NCI-H2196 treated with DMSO at 0.1 percent for 48 hours (cell line): Measurements from ENCODE around the gene EXOC6B.

Source experiments
- DNase-seq: peaks from one replicate; lab custom pipeline; 2025; ENCODE audit not compliant: unreplicated experiment; lab: John Stamatoyannopoulos, UW

Gene EXOC6B

DNA sequence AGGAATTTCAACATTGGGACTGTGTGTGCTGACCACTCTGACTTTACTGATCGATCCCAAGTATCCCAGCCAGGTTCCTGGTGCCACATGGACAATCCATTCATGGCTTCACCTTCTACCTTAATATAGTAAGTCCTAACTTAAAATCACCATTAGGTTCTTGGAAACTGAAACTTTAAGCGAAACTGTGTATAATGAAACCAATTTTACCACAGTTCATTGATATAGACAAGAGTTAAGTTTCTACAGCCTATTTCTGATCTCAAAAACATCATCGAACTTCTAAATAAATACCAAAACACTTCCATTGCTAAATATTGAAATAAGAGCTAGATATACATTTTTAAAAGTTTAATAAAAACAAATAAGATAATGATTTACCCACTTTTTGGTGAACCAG is 4.4 kb upstream of the EXOC6B start:
- DNase-seq = no peak

DNA sequence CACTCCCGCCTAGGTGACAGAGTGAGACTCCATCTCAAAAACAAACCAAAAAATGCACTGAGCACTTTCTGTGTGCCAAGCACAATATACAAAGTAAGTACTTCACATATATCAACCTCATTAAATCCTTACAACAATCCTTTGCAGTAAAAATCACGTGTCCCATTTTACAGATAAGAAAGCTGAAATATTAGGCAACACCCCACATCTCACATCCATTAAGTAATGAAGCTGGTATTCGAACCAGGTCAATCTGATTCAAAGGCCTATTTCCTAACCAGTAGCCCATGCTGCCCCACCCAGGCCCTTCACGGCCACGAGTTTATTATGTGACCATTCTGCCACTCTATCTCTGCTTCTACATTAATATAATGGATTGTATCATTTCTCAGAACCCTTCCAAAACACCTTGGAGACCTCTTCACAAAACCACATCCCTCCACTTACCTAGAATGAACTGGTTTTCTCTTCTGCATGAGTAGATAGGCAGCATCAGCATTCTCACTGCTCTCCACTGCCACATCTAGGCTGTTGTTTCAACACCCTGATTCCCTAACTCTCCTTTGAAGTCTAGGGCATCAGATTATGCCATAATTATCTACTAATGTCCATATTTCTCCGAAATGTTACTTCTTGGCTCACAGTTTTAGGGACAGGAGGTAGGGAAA is 3.1 kb upstream of the EXOC6B start:
- no peak for DNase-seq

DNA sequence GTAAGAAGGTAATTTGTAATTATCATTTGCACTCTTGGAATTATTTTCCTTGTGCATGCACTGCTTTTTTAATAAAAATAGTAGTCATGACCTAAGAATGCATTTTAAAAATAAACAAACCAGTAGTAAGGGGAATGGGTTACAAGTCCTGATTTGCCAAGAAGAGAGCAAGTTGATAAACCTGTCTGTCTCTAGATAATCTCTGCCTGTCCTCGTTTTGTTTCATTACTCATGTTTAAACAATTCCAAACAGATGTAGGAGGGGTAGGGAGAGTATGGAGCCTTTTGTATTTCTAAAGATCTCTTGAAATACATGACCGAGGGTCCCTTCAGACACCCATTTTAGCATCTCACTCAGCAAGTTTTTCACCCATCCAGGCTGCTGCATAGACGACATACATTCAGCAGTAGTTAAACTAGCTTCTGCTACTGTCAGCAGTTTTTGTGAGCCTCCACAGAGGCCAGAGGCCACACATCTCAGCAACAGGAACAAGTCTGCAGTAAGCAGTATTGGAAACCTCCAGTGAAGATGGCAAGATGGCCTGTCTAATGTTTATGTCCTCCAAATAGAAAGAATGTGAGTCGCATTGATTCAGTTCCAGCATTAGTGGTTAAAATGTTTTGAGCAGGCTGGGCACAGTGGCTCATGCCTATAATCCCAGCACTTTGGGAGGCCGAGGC is 2.3 kb upstream of the EXOC6B start:
- no peak for DNase-seq

DNA sequence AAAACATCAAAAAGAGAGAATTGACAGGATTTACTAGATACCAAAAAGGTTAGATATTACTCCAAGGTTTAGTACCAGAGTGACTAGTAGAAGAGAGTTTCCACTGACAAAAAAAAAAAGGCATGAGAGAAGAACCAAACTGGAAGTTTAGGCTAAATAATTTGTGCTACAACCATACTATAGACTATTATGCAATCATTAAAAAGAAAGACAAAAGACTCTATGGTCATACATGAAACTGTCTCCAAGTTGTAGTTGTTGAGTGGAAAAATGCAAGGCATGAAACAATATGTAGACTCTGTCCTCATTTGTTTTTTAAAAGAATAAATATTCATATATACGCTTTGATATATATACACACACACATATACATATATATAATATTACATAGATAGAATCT is 1.7 kb upstream of the EXOC6B start:
- DNase-seq = no peak

DNA sequence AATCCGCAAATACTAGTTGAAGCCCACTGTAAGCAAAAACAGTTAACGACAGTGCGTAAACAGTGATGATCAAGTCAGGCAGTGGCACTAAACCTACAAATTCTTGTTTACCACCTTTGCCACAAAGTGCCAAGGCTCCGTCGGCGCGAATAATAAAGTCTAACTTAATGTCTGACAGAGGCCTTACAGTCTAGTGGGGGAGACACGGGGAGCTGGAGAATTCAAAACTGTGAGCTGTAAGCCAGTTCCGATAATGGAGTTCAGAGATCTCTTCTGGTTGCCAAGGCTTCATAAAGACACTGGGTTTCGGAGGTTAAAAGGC is 284 bp upstream of the EXOC6B start:
- DNase-seq = no peak

DNA sequence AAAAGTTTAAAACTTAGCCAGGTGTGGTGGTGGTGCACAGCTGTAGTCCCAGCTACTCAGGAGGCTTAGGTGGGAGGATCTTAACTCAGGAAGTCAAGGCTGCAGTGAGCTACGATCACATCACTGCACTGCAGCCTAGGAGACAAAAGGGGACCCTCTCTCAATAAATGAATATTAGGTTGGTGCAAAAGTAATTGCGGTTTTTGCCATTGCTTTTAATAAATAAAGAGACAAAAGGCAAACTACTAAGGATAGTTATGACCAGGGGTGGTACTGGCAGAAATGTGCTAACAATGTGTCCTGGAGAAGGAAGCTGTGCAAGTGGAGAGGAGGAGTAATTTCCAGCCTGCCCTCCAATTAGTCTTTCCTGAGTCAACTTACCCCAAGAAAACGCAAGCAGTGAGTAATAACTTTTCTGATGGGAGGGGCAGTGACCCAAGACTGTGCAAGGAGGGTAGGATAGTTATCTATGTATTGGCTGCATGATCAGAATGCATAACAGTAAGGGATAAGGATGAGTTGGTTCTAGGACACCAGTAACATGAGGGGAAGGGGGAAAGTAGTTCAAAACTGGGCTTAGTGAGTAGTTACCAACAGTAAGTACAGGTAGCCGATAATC is 1.5 kb downstream of the EXOC6B start:
- DNase-seq = no peak

DNA sequence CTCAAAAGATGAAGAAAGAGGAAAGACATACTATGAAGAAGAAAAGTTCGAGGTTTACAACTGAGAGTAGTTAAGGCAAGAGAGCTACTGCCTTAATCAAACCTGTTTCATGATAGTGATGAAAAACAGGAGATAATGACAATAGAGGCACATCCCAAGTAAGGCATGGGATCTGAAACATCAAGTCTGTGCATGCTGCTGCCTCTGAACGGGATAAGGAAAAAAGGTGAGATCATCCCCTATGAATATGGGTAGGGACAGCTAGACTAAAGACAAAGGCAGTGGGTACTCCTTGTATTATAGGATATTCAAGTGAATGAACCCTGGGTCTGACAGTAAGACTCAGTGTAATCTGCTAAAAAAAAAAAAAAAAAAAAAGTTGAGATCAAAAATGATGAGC is 3.0 kb downstream of the EXOC6B start:
- DNase-seq = no peak

DNA sequence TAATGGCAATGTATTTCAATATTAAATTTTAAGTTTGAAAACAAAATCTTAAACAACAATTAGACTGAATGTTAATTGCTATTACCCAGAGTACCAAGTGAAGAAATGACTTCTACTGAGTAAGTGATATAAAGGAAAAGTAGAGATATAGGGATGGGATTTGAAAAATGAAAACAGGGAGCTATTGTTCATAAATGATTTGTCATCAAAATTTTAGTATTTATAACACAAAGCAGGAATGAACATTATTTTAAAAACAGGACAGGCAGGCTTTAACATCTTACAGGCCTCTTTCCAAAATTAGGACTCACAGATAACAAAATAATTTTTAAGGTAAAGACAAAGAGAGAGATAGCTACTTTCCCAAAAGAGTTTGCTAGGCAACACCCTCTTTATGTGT is 3.9 kb downstream of the EXOC6B start:
- DNase-seq = no peak

DNA sequence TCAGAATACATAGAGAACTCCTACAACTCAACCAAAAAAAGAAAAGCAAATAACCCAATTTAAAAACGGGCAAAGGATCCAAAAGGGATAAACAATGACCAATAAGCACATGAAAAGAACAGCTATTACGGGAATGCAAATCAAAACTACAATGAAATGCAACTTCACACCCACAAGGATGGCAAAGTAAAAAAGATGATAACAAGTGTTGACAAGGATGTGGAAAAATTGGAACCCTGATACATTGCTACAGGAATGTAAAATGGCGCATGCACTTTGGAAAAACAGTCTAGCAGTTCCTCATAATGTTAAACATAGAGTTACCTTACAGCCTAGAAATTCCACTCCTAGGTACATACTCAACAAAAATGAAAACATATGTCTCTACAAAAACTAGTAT is 4.7 kb downstream of the EXOC6B start:
- DNase-seq = no peak

DNA sequence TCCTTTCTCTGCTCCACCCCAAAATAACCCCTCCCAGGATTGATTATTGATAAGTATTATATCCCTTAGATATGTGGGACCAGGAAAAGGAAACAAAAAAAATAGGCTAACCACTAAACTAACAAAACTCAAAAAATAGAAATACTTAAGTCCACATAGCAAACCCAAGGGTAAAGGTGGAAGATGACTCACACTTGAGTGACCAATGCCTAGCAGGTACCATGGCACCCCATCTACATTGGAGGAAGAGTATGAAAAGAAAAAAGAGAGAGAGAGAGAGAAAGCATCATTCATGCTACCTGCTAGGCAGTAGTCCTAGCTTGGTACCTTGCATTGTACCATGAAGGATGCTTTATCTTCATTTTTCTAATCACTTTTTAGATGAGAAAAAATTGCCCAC is 6.3 kb downstream of the EXOC6B start:
- no peak for DNase-seq

DNA sequence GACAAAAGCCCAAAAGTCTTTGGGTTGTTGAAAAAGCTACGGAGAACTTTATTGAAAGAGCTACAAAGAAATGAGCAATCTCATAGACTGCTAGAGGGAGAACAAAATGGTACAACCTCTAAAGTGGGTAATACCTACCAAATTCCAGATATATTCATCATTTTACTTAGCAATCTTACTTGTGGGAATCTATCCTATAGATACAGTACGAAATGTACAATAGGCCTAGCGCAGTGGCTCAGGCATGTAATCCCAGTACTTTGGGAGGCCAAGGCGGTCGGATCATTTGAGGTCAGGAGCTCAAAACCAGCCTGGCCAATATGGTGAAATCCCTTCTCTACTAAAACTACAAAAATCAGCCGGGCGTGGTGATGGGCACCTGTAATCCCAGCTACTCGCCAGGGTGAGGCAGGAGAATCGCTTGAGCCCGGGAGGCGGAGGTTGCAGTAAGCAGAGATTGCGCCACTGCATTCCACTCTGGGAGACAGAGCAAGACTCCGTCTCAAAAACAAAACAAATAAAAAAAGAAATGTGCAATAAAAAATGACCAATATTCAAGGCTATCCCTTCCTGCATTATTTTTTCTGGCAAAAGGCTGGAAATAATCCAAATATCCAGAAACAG is 10.1 kb downstream of the EXOC6B start:
- DNase-seq = no peak

DNA sequence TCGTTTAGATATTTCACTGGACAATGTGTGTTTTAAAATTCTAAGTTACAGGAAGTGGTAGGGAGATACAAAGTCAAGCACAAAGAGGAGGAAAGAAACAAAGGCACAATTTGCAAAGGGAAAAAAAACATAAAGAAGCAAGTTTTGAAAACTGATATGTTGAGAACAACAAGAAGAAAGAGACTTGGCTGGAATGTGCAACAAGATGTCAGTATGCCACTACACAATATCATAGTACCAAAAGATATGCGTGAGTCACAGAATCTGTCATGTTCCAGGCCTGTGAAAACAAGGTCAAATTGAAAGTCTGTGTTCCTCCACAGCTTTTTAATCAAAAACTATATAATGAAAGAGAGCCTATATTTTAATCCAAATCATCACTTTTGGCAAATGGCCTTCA is 12.0 kb downstream of the EXOC6B start:
- no peak for DNase-seq

DNA sequence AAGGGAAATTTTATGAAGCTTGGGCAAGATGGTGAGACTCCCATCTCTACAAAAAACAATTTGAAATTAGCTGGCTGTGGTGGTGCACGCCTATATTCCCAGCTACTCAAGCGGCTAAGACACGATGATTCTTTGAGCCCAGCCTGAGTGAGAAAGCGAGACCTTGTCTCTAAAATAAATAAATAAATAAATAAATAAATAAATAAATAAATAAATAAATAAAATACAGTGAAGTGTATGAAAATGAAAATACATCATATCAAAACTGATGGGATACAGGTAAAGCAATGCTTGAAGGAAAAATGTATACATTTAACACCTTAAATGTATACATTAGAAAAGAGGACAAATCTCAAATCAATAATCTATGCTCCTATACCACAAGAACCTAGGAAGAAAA is 15.7 kb downstream of the EXOC6B start:
- DNase-seq = no peak

DNA sequence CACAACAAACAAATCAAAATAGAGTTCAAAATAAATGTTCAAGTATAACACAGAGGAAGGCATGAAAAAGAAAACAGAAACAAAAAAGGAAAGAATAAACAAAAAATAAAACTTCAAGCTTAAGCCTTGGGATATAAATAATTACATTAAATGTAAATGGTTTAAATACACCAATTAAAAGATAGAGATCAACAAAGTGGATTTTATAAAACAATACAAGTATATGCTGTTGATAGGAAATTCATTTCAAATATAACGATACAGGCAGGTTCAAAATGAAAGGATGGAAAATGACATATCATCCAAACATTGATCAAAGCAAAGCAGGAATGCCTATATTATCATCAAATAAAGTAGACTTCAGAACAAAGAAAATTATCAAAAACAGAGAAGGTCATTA is 16.7 kb downstream of the EXOC6B start:
- DNase-seq = no peak

DNA sequence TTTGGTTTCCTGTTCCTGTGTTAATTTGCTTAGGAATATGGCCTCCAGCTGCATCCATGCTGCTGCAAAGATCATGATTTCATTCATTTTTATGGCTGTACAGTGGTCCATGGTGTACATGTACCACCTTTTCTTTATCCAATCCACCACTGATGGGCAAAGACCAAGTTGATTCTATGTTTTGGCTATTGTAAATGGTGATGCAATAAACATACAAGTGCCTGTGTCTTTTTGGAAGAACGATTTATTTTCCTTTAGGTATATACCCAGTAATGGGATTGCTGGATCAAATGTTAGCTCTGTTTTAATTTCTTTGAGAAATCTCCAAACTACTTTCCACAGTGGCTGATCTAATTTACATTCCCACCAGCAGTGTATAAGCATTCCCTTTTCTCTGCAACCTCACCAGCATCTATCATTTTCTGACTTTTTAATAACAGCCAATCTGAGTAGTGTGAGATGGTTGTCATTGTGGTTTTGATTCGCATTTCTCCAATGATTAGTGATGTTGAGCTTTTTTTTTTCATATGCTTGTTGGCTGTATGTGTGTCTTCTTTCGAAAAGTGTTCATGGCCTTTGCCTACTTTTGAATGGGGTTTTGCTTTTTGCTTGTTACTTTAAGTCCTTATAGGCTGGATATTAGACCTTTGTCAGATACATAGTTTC is 19.4 kb downstream of the EXOC6B start:
- no peak for DNase-seq

DNA sequence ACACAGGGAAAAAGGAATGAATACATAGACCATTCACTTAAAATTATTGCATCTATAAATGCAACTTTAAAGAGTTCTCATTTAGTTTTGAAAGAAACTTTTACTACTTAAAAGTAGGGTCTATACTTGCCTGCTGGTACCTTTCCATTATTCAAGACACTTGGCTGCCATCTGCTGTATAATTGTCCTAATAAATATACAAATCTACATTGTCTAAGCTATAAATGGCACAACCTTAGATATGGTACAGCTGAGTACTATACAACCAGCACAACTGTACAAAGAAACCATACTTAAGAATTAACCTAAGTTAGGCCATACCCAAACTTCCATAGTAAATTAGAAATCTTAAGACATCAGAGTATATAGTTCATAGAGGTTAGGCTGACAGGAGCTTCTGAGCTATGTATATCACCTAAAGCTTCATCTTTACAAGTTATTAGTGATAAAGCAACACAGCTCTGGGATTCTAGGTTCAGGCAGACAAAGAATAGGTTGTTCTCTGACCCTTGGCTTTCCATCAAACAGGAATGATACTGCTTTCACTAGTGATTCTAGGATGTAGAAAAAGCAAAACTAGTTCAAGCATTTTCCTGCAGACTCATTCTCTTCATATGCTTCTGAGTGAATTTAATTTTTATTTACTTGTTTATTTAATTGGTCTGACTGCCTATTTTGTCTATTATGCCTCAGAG is 22.1 kb downstream of the EXOC6B start:
- no peak for DNase-seq

DNA sequence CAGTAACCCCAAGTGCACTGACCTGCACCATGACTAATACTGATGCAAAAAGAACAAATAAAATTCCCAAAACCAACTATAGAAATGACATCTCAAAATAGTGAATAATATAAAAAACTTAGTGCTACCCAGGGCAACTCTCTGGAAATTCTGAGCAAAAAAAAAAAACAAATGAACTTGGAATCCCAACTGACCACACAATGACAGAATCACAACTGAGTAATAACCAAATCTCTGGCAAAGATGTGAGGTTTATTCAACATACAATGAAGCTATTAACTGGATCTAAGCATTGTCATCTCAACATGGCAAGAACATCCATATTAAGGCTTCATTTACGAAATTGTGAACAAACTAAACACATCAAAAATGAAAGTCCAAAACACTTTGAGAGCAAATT is 22.7 kb downstream of the EXOC6B start:
- DNase-seq = no peak

DNA sequence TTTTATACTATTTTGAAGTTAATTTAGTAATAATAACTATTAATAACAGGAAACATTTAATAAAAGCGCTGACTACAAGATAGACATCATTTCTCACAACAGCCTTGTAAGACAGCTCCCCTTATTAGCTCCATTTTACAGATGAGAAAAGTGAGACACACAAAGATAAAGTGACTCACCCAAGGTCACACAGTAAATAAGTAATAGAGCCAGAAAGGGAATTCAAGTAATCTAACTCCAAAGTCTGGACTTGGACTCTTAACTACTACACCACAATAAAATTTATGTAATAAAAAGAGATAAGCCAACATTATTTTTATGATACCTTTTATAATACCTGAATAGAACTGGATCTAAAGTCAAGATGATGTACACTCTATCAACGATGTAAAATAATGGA is 25.3 kb downstream of the EXOC6B start:
- DNase-seq = no peak

DNA sequence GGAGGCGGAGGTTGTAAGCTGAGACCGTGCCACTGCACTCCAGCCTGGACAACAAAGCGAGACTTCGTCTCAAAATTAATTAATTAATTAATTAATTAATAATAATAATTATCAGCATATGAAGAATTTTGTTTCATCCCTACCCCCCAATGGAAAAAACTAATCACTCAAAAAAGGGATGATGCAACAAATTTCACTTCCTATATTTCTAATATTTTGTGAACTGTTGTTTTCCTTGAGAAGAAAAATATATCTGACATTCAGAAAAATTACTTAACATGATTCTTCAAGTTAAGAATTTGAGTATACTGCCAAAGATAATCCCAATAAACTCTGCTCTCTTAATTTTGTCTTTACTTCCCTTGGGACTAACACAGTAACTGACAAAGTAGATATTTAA is 28.1 kb downstream of the EXOC6B start:
- no peak for DNase-seq

DNA sequence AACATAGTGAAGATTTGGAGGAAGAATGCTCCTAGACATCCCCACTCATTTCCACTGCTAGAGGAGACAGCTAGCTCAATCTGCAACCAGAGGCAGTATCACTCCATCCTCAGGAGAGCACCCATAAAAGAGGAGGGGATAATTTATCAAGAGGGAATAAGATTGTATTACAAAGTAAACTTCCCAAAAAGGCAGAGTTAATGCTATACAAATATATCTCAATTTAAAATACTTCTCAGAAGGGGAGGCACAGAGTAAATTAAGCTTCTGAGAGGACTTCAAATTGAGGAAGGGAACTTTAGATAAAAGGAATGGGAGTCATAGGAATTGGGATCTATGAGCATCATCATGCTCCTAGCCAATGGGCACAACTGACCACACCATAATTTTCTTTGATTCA is 29.1 kb downstream of the EXOC6B start:
- no peak for DNase-seq

DNA sequence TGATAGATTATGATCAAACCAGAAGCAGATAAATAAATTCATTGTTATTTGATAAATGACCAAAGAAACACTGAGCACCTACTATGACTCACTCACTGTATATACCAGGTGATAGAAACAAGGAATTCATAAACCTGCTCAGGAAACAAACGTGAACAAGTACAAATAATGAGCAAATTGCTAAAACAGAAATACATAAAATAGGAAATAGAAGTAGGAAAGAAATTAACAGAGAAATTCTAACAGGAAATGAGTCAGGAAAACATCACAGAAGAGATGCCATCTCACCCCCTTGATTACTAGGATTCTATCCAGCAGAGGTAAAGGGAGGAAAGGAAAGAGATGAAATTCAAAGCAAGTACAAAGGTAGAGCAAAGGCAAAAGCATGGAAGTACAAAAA is 31.3 kb downstream of the EXOC6B start:
- DNase-seq = no peak
